ENCODE data around the gene LPAR6. TPM values are rescaled to one million over a fixed set of nuclear protein-coding genes. Genes with fewer than 3 reads are reported as not detected.
"Not testable (repeated sequence)": the region's sequence is repeated elsewhere in the genome, so short reads cannot be mapped to it uniquely, and the experiment has no call there.

LPAR6 gene
- total and polyA plus RNA-seq, 4 donors: 17.1 to 79.1 (median 26.5) TPM

DNA sequence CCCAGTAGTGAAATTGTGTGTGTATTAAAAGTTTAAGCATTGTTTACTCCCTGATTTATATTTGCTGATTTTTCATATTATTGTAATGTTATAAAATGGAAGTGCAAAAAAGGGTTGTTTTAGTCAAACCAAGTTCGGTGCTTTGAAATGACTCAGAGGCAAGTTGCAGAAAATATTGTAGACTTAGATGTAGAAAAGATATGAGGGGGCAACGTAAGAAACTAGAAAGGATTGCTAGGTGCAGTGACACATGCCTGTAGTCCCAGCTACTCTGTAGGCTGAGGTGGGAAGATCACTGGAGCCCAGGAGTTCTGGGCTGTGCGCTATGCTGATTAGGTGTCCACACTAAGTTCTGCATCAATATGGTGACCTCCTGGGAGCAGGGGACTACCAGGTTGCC lies 16.1 kb upstream of the LPAR6 start:
- Histone ChIP-seq H3K27ac (ENCODE audit: low read depth in 1 of 2, low read length in 2 of 2) (no peak overlapping the region), H3K27me3 (ENCODE audit: control insufficient read depth in 1 of 2, insufficient read depth in 2 of 2, low read length in 1 of 2) (no peaks in the 10 kb centered on the region), H3K36me3 (ENCODE audit: control insufficient read depth in 1 of 2, insufficient read depth in 2 of 2, low read length in 1 of 2) (no peaks in the 10 kb centered on the region), H3K4me3 (ENCODE audit: low read length in 2 of 2) (no peak overlapping the region), H3K4me1 (ENCODE audit: control insufficient read depth in 1 of 2, insufficient read depth in 2 of 2, low read length in 2 of 2) (peaks cover 0 to 4% of the 10 kb centered on the region in 2 donors), H3K9me3 (ENCODE audit: control insufficient read depth, low read length) (no peaks in the 10 kb centered on the region)
- intact Hi-C loops (cut with DNase I): no loop called here
- WGBS, 2 donors: 92 to 93% methylated on average over 3 of the region's 3 CpGs
- DNase-seq (no peak), ATAC-seq (ENCODE audit: low FRiP score) (no peak)

DNA sequence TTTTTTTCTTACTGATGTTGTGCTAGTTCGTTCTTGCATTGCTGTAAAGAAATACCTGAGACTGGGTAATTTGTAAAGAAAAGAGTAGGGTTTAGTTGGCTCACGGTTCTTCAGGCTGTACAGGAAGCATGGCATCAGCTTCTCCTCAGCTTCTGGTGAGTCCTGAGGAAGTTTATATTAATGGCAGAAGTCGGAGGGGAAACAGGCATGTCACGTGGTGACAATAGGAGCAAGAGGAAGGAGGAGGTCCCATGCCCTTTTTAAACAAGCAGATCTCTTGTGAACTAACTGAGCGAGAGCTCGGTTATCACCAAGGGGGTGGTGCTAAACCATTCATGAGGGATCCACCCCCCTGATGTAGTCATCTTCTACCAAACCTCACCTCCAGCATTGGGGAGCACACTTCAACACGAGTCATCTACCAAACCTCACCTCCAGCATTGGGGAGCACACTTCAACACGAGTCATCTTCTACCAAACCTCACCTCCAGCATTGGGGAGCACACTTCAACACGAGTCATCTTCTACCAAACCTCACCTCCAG lies 13.9 kb upstream of the LPAR6 start:
- H3K27me3 ChIP-seq (ENCODE audit: control insufficient read depth in 1 of 2, insufficient read depth in 2 of 2, low read length in 1 of 2); ATAC-seq (ENCODE audit: low FRiP score); H3K27ac ChIP-seq (ENCODE audit: low read depth in 1 of 2, low read length in 2 of 2); intact Hi-C loops (cut with DNase I); H3K4me3 ChIP-seq (ENCODE audit: low read length in 2 of 2); H3K36me3 ChIP-seq (ENCODE audit: control insufficient read depth in 1 of 2, insufficient read depth in 2 of 2, low read length in 1 of 2); DNase-seq; H3K9me3 ChIP-seq (ENCODE audit: control insufficient read depth, low read length); H3K4me1 ChIP-seq (ENCODE audit: control insufficient read depth in 1 of 2, insufficient read depth in 2 of 2, low read length in 2 of 2): not testable (repeated sequence)
- WGBS, 2 donors: 86 to 89% methylated on average over 8 to 9 of the region's 9 CpGs

DNA sequence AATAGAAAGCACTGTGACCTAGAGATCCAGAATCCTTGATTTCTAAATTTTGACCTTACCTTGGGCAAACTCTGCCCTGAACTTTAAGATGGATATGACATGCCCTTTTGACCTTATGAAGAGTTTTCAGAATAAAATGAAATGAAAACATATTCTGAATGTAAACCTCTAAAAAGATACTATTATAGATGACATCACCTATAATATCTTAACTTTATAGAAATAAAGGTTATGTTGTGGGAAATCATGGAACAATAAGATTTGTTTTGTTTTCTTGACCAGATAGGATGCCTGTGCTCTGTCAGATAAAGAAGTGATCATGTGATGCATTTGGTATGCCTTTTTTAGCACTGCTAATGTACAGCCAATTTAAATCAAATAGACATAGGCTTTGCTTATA lies 13.1 kb upstream of the LPAR6 start:
- no peaks in the 10 kb centered on the region for H3K9me3 ChIP-seq (ENCODE audit: control insufficient read depth, low read length)
- H3K4me3 ChIP-seq (ENCODE audit: low read length in 2 of 2): no peak overlapping the region
- no peak overlapping the region for H3K27ac ChIP-seq (ENCODE audit: low read depth in 1 of 2, low read length in 2 of 2)
- no peaks in the 10 kb centered on the region for H3K36me3 ChIP-seq (ENCODE audit: control insufficient read depth in 1 of 2, insufficient read depth in 2 of 2, low read length in 1 of 2)
- ATAC-seq (ENCODE audit: low FRiP score): no peak
- H3K4me1 ChIP-seq (ENCODE audit: control insufficient read depth in 1 of 2, insufficient read depth in 2 of 2, low read length in 2 of 2): no peaks in the 10 kb centered on the region
- DNase-seq: no peak
- H3K27me3 ChIP-seq (ENCODE audit: control insufficient read depth in 1 of 2, insufficient read depth in 2 of 2, low read length in 1 of 2): no peaks in the 10 kb centered on the region
- intact Hi-C loops (cut with DNase I): no loop called here

DNA sequence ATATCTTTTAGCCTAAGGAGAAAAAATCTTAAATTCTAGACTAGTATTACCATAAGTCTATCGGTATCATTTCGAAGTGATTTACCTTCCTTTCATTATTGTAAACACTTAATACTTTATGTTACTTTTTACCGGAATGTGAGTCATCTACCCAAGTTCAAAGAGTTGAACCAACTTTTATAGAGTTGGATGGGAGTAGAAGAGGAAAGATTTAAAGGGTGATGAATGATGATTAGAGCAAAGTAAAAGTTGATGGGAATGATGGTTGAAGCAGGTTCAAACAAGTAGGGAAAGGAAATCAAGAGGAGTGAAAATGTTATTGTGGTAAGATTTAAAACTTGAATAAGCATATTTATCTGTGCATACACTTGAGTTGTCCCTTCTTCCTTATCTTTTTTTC lies 11.3 kb upstream of the LPAR6 start:
- Histone ChIP-seq H3K4me3 (ENCODE audit: low read length in 2 of 2) (no peak overlapping the region), H3K27ac (ENCODE audit: low read depth in 1 of 2, low read length in 2 of 2) (no peak overlapping the region), H3K36me3 (ENCODE audit: control insufficient read depth in 1 of 2, insufficient read depth in 2 of 2, low read length in 1 of 2) (no peaks in the 10 kb centered on the region), H3K9me3 (ENCODE audit: control insufficient read depth, low read length) (no peaks in the 10 kb centered on the region), H3K4me1 (ENCODE audit: control insufficient read depth in 1 of 2, insufficient read depth in 2 of 2, low read length in 2 of 2) (no peaks in the 10 kb centered on the region), H3K27me3 (ENCODE audit: control insufficient read depth in 1 of 2, insufficient read depth in 2 of 2, low read length in 1 of 2) (no peaks in the 10 kb centered on the region)
- DNase-seq (no peak), ATAC-seq (ENCODE audit: low FRiP score) (no peak)
- intact Hi-C loops (cut with DNase I): no loop called here
- 90 to 94% methylated on average over 3 of the region's 3 CpGs for WGBS, 2 donors

DNA sequence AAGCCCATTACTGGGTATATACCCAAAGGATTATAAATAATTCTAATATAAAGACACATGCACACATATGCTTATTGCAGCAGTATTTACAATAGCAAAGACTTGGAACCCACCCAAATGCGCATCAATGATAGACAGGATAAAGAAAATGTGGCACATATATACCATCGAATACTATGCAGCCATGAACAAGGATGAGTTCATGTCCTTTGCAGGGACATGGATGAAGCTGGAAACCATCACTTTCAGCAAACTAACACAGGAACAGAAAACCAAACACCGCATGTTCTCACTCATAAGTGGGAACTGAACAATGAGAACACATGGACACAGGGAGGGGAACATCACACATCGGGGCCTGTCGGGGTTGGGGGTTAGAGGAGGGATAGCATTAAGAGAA lies 9.1 kb upstream of the LPAR6 start:
- H3K27ac ChIP-seq (ENCODE audit: low read depth in 1 of 2, low read length in 2 of 2); H3K4me3 ChIP-seq (ENCODE audit: low read length in 2 of 2); H3K9me3 ChIP-seq (ENCODE audit: control insufficient read depth, low read length); DNase-seq; intact Hi-C loops (cut with DNase I); H3K4me1 ChIP-seq (ENCODE audit: control insufficient read depth in 1 of 2, insufficient read depth in 2 of 2, low read length in 2 of 2); H3K27me3 ChIP-seq (ENCODE audit: control insufficient read depth in 1 of 2, insufficient read depth in 2 of 2, low read length in 1 of 2); ATAC-seq (ENCODE audit: low FRiP score); H3K36me3 ChIP-seq (ENCODE audit: control insufficient read depth in 1 of 2, insufficient read depth in 2 of 2, low read length in 1 of 2): not testable (repeated sequence)
- WGBS, 2 donors: 98 to 99% methylated on average over 5 of the region's 5 CpGs

DNA sequence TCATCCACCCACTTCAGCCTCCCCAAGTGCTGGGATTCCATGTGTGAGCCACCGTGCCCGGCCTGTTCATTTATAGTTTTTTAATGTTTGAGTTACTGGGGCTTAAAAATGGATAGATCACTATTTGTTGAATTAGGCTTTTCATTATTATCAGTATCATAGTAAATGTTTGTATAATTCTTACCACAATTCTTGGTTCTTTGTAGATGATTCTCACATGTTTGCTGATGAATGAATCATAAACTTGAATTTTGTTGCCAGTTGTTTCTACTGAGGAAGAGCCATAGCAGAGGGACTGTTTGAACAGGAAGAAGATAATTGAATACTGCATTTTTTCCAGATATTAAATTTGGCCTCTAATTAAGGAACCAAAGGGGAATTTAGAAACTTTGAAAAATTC lies 2.6 kb upstream of the LPAR6 start:
- Histone ChIP-seq H3K27ac (ENCODE audit: low read depth in 1 of 2, low read length in 2 of 2) (no peak overlapping the region), H3K4me1 (ENCODE audit: control insufficient read depth in 1 of 2, insufficient read depth in 2 of 2, low read length in 2 of 2) (no peaks in the 10 kb centered on the region), H3K27me3 (ENCODE audit: control insufficient read depth in 1 of 2, insufficient read depth in 2 of 2, low read length in 1 of 2) (no peaks in the 10 kb centered on the region), H3K9me3 (ENCODE audit: control insufficient read depth, low read length) (no peaks in the 10 kb centered on the region), H3K4me3 (ENCODE audit: low read length in 2 of 2) (no peak overlapping the region), H3K36me3 (ENCODE audit: control insufficient read depth in 1 of 2, insufficient read depth in 2 of 2, low read length in 1 of 2) (no peaks in the 10 kb centered on the region)
- no peak for ATAC-seq (ENCODE audit: low FRiP score)
- no peak for DNase-seq
- 96 to 97% methylated on average over 2 of the region's 2 CpGs for WGBS, 2 donors
- intact Hi-C loops (cut with DNase I): no loop called here

DNA sequence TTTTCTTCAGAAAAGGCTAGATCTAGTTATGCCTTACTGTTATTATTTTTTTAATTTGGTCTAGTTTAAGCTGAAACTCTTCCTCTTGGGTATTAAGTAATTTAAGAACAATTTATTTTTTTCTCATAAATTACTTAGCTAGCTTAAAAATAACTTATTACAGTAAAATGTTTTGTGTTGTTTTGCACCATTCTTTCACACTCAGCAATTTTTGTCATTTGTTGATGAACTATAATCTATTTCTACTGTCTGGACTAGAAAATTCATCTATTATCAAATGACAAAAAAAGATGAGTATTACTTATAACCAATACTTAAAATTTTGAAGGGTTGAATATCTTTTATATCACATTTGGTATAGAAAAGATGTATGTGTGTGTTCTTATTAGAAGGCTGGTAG lies 1.6 kb upstream of the LPAR6 start:
- H3K9me3 ChIP-seq (ENCODE audit: control insufficient read depth, low read length): no peaks in the 10 kb centered on the region
- ATAC-seq (ENCODE audit: low FRiP score): no peak
- no peak for DNase-seq
- intact Hi-C loops (cut with DNase I): loop anchor here (5.0 kb wide), 1 partner anchor 33 kb away; no protein-coding TSS in a partner anchor
- no peak overlapping the region for H3K4me3 ChIP-seq (ENCODE audit: low read length in 2 of 2)
- H3K36me3 ChIP-seq (ENCODE audit: control insufficient read depth in 1 of 2, insufficient read depth in 2 of 2, low read length in 1 of 2): no peaks in the 10 kb centered on the region
- H3K27me3 ChIP-seq (ENCODE audit: control insufficient read depth in 1 of 2, insufficient read depth in 2 of 2, low read length in 1 of 2): no peaks in the 10 kb centered on the region
- peaks cover 0 to 1% of the 10 kb centered on the region in 2 donors for H3K4me1 ChIP-seq (ENCODE audit: control insufficient read depth in 1 of 2, insufficient read depth in 2 of 2, low read length in 2 of 2)
- no peak overlapping the region for H3K27ac ChIP-seq (ENCODE audit: low read depth in 1 of 2, low read length in 2 of 2)

DNA sequence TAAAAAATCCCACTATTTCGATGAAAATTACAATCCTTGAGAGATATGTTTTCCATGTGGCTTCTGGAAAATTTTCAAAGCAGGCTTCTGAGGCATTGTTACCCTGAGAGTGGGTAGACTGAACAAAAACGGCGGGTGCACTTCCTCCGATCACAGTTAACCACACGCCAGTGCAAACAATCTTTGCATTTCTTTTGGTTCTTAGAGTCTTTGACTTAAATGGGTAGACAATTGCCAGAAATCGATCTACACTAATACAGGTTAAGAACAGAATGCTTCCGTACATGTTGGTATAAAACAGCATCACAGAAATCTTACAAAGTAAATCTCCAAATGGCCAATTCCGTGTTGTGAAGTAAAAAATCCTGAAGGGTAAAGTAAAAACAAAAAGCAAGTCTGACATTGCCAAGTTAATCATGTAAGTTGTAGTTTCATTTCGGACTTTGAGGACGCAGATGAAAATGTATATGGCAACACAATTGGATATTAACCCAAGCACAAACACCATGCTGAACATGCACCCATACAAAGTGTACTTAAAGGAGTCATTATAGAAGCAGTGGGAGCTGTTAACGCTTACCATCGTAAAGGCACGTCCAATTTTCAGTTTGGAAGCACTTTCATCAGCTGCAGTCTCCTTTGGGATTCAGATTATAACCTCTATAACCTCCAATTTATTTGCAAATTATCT lies 927 bp downstream of the LPAR6 start:
- ATAC-seq (ENCODE audit: low FRiP score) (peak; percentile 55), DNase-seq (no peak)
- Histone ChIP-seq H3K27ac (ENCODE audit: low read depth in 1 of 2, low read length in 2 of 2) (peak overlapping the region; percentile 18 to 19), H3K4me3 (ENCODE audit: low read length in 2 of 2) (peak overlapping the region; percentile 94 to 98), H3K36me3 (ENCODE audit: control insufficient read depth in 1 of 2, insufficient read depth in 2 of 2, low read length in 1 of 2) (no peaks in the 10 kb centered on the region), H3K9me3 (ENCODE audit: control insufficient read depth, low read length) (no peaks in the 10 kb centered on the region), H3K4me1 (ENCODE audit: control insufficient read depth in 1 of 2, insufficient read depth in 2 of 2, low read length in 2 of 2) (peaks cover 0 to 1% of the 10 kb centered on the region in 2 donors), H3K27me3 (ENCODE audit: control insufficient read depth in 1 of 2, insufficient read depth in 2 of 2, low read length in 1 of 2) (no peaks in the 10 kb centered on the region)
- intact Hi-C loops (cut with DNase I): loop anchor here (5.0 kb wide), 1 partner anchor 35 kb away; no protein-coding TSS in a partner anchor
- 2% methylated on average over 13 of the region's 13 CpGs for WGBS, 2 donors

DNA sequence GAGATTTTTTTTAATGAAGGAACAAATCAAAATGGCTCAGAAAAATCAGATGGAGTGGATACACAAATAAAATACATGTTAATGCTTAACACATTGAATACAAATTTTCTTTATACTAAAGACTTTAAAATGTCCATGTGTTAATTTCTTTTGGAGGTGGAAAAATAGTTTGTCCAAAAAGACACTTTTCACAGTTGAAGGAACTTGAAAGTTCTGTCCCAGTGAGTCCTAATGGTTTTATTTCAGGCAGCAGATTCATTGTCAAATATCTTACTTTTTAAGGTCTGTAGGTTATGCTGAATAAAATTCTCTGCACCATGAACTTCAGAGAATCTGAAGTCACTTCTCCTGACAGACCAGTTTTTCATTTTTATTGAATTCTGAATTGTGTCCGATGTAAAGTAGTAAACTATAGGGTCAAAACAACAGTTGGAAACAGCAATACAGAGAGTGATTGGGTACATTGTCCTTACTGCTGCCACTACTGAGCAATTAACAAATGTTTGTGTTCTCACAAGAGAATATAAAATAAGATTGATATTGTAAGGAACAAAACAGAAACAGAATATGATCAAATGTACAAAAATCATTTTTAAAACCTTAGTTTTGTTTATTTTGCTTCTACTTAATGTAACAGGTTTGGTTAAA lies 1.6 kb downstream of the LPAR6 start:
- Histone ChIP-seq H3K4me3 (ENCODE audit: low read length in 2 of 2) (peak overlapping the region; percentile 94 to 98), H3K4me1 (ENCODE audit: control insufficient read depth in 1 of 2, insufficient read depth in 2 of 2, low read length in 2 of 2) (peaks cover 0 to 1% of the 10 kb centered on the region in 2 donors), H3K27me3 (ENCODE audit: control insufficient read depth in 1 of 2, insufficient read depth in 2 of 2, low read length in 1 of 2) (no peaks in the 10 kb centered on the region), H3K36me3 (ENCODE audit: control insufficient read depth in 1 of 2, insufficient read depth in 2 of 2, low read length in 1 of 2) (no peaks in the 10 kb centered on the region), H3K9me3 (ENCODE audit: control insufficient read depth, low read length) (no peaks in the 10 kb centered on the region), H3K27ac (ENCODE audit: low read depth in 1 of 2, low read length in 2 of 2) (no peak overlapping the region)
- 2 to 4% methylated on average over 1 of the region's 1 CpG for WGBS, 2 donors
- intact Hi-C loops (cut with DNase I): loop anchor here (5.0 kb wide), 1 partner anchor 36 kb away; no protein-coding TSS in a partner anchor
- DNase-seq: no peak
- ATAC-seq (ENCODE audit: low FRiP score): no peak
